ENCODE data around the gene RUFY2. TPM values are rescaled to one million over a fixed set of nuclear protein-coding genes. Genes with fewer than 3 reads are reported as not detected.
"Not testable (repeated sequence)": the region's sequence is repeated elsewhere in the genome, so short reads cannot be mapped to it uniquely, and the experiment has no call there.

RUFY2 gene
- total RNA-seq, 4 donors from 2014 or later = 12.4 to 43.3 (median 21.6) TPM

DNA sequence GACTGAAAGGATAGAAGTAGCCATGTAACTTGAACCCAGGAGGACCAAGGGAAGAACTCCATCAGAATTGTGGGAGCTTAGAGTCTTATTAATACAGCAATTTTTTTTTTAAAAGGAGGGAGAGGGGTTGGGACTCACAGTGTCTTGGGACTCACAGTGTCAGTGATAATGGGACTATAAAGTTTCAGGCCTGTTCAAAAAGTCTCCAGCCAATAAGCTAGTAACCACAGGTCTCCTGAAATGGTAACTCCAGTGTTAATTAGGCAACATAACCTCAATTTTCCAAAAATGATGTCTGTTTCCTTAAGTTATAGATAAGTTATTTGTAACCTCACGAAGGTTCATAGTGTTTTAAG lies 77.6 kb downstream of the RUFY2 start:
- no peaks in the 10 kb centered on the region for H3K9me3 ChIP-seq
- no peaks in the 10 kb centered on the region for H3K27me3 ChIP-seq
- TF ChIP-seq POLR2A (IDR thresholded peaks at IDR 0.05) = no peak
- no peak for TF ChIP-seq EP300 (IDR thresholded peaks at IDR 0.05)
- TF ChIP-seq, protein P1, sequence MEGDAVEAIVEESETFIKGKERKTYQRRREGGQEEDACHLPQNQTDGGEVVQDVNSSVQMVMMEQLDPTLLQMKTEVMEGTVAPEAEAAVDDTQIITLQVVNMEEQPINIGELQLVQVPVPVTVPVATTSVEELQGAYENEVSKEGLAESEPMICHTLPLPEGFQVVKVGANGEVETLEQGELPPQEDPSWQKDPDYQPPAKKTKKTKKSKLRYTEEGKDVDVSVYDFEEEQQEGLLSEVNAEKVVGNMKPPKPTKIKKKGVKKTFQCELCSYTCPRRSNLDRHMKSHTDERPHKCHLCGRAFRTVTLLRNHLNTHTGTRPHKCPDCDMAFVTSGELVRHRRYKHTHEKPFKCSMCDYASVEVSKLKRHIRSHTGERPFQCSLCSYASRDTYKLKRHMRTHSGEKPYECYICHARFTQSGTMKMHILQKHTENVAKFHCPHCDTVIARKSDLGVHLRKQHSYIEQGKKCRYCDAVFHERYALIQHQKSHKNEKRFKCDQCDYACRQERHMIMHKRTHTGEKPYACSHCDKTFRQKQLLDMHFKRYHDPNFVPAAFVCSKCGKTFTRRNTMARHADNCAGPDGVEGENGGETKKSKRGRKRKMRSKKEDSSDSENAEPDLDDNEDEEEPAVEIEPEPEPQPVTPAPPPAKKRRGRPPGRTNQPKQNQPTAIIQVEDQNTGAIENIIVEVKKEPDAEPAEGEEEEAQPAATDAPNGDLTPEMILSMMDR (IDR thresholded peaks at IDR 0.05) = no peak
- TF ChIP-seq POLR2AphosphoS5 (IDR thresholded peaks at IDR 0.05) = no peak

DNA sequence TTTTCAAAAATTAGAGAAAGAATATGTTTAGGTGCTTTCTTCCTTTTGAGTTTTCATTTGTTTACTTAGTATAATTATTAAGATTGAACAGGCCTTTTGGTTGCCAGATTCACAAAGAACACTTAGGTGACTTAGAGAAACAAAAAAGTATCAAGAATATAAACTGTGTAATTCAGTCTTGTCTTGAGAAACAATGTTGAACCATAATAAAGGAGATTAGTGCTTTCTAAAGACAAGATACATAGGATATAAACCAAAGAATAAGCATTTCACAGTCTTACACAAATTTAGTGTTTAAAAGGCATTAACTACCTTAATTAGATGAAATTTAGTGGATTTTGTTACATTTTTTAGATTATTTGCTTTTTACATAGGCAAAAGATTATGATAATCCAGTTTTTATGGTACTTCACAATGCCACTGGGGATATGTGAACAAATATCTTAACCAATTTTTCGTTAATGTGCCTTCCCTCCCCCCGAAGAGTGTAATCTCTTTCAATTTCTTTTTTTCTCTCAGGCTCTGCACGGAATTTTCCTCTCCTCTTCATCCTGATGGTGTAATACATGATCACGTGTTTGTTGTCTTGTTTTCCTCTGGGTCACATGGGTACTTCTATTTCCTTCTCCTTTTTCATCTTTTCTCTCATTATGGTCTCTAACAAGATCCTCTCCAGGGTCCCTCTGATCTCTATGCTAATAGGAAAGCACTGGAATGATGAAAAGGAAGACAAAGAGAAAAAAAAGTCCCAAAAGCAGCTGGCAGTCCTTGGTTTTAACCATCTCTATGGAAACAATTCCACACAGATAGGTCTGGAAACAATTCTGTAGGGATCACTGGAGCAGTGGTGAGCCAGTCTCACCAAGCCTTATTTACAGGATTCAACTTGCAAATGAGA lies 78.9 kb downstream of the RUFY2 start:
- 6% methylated on average over 4 of the region's 4 CpGs for WGBS

More for the DNA sequence above, 77.6 kb downstream of the RUFY2 start:
- Histone ChIP-seq H3K4me3 (no peak overlapping the region), H3K27ac (peak overlapping the region; percentile 89), H3K4me1 (peaks cover 44% of the 10 kb centered on the region), H3K36me3 (no peaks in the 10 kb centered on the region)
- WGBS = 100% methylated on average over 1 of the region's 1 CpG
- DNase-seq (ENCODE audit: low spot score in 2 of 2) = no peak

DNA sequence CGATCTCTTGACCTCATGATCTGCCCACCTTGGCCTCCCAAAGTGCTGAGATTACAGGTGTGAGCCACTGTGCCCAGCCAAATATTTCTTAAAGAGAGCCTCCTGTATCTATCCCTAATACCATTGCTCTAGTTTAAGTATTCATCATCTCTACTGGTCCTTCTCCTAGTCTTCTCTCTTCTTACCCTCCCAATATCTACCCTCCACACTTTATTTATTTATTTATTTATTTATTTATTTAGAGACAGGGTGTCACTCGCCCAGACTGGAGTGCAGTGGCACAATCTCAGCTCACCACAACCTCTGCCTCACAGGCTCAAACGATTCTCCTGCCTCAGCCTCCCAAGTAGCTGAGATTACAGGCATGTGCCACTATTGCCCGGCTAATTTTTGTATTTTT lies 82.7 kb downstream of the RUFY2 start:
- H3K27ac ChIP-seq = not testable (repeated sequence)
- 91% methylated on average over 4 of the region's 4 CpGs for WGBS

More for the DNA sequence above, 78.9 kb downstream of the RUFY2 start:
- peak overlapping the region; percentile 89 for H3K27ac ChIP-seq
- H3K27me3 ChIP-seq = no peaks in the 10 kb centered on the region
- no peaks in the 10 kb centered on the region for H3K36me3 ChIP-seq
- peaks cover 39% of the 10 kb centered on the region for H3K4me1 ChIP-seq
- H3K9me3 ChIP-seq = no peaks in the 10 kb centered on the region
- H3K4me3 ChIP-seq = peak overlapping the region; percentile 24
- no peak for DNase-seq (ENCODE audit: low spot score in 2 of 2)
- TF ChIP-seq POLR2AphosphoS5 (IDR thresholded peaks at IDR 0.05) (no peak), EP300 (IDR thresholded peaks at IDR 0.05) (no peak), POLR2A (IDR thresholded peaks at IDR 0.05) (no peak)
- TF ChIP-seq, protein P1 (IDR thresholded peaks at IDR 0.05) = no peak

DNA sequence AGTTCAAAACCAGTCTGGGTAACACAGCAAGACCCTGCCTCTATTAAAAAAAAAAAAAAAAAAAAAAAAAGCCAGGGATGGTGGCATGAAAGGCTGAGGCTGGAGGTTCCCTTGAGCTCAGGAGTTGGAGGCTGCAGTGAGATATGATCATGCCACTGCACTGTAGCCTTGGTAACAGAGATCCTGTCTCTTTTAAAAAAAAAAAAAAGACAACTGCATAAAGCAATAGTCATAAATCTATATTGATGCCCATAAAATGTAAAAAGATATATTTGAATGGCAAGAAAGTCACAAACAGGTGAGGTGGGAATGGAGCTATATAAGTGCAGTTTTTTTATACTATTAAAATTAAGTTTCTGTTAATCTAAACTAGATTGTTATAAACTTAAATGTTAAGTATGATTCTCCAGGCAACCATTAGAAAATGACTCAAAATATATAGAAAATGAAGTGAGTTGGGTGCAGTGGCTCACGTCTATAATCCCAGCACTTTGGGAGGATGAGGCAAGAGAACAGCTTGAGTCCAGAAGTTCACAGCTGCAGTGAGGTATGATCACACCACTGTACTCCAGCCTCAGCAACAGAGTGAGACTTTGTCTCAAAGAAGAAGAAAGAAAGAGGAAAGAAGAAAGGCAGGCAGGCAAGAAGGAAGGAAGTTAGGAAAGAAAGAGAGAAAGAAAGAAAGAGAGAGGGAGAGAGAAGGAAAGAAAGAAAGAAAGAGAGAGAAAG lies 88.6 kb downstream of the RUFY2 start:
- Histone ChIP-seq H3K36me3 (no peaks in the 10 kb centered on the region), H3K4me3 (no peak overlapping the region), H3K27me3 (no peaks in the 10 kb centered on the region), H3K27ac (no peak overlapping the region), H3K9me3 (no peaks in the 10 kb centered on the region), H3K4me1 (no peaks in the 10 kb centered on the region)
- TF ChIP-seq POLR2A (IDR thresholded peaks at IDR 0.05) (no peak), POLR2AphosphoS5 (IDR thresholded peaks at IDR 0.05) (no peak), EP300 (IDR thresholded peaks at IDR 0.05) (no peak)
- TF ChIP-seq, protein P1 (IDR thresholded peaks at IDR 0.05) = no peak
- 90% methylated on average over 1 of the region's 1 CpG for WGBS
- no peak for DNase-seq (ENCODE audit: low spot score in 2 of 2)

More for the DNA sequence above, 82.7 kb downstream of the RUFY2 start:
- H3K27me3 ChIP-seq; DNase-seq (ENCODE audit: low spot score in 2 of 2); H3K9me3 ChIP-seq; H3K4me3 ChIP-seq; H3K36me3 ChIP-seq: not testable (repeated sequence)
- H3K4me1 ChIP-seq = peaks cover 22% of the 10 kb centered on the region

DNA sequence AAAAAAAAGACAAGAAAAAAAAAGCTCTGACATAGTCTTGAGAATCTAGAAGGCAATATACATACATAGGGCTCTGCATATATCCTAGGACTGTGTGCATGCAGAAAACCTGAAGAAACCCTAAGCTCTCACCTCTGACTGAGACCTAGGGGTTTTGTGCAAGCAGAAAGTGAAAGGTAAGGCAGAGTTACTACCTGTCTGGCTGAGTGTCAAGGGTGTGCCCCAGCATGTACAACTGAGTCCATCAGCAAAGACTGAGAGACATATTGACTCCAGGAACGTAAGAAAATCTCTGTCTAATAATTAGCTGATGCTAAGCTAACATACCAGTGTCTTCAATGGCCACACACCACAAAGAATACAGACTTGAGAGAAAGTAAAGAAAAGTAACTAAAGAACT lies 91.5 kb downstream of the RUFY2 start:
- 61% methylated on average over 1 of the region's 1 CpG for WGBS
- TF ChIP-seq EP300 (IDR thresholded peaks at IDR 0.05) = no peak
- TF ChIP-seq POLR2A (IDR thresholded peaks at IDR 0.05) = no peak
- TF ChIP-seq, protein P1 (IDR thresholded peaks at IDR 0.05) = no peak
- no peak for TF ChIP-seq POLR2AphosphoS5 (IDR thresholded peaks at IDR 0.05)

DNA sequence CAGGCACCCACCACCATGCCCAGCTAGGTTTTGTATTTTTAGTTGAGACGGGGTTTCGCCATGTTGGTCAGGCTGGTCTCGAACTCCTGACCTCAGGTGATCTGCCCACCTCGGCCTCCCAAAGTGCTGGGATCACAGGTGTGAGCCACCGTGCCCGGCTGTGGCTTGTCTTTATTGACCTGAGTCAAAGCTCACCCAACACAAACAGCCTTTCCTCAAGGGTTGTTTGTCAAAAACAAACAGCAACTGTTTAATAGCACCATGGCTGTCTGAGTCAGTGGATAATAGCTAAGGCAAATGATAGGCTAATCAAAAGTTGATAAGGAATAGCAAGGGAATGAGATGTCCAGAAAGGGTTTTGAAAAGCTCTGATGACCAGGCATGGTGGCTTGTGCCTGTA lies 92.1 kb downstream of the RUFY2 start:
- H3K36me3 ChIP-seq; H3K4me3 ChIP-seq; H3K9me3 ChIP-seq; DNase-seq (ENCODE audit: low spot score in 2 of 2); H3K27ac ChIP-seq; H3K4me1 ChIP-seq; H3K27me3 ChIP-seq: not testable (repeated sequence)
- WGBS = 96% methylated on average over 6 of the region's 6 CpGs

More for the DNA sequence above, 91.5 kb downstream of the RUFY2 start:
- Histone ChIP-seq H3K27ac (no peak overlapping the region), H3K9me3 (no peaks in the 10 kb centered on the region), H3K4me1 (no peaks in the 10 kb centered on the region), H3K36me3 (no peaks in the 10 kb centered on the region), H3K27me3 (no peaks in the 10 kb centered on the region), H3K4me3 (no peak overlapping the region)
- DNase-seq (ENCODE audit: low spot score in 2 of 2) = no peak
